Tibial nerve (tissue), 4 donors: Measurements from ENCODE around the gene SRRM5. TPM values are rescaled to one million over a fixed set of nuclear protein-coding genes. Genes with fewer than 3 reads are reported as not detected.
A peak's percentile ranks its signal among the peaks of the same experiment; 100 is the strongest.

ENCODE experiments used
- DNase-seq, 2 donors: peaks; one replicate each; pipeline ENCODE4 v3.0.0-alpha.2; 2019; ENCODE audit warnings: low spot score in 2 of 2
- H3K27ac ChIP-seq, 4 donors: fragments of 200-600 bp; sonication (generic) in 3 of 4; one replicate each; pipeline ENCODE4 v1.5.1; 2017 to 2019; ENCODE audit warnings: mild to moderate bottlenecking in 1 of 4
- H3K27me3 ChIP-seq, 2 donors: fragments of 200-600 bp; sonication (generic) in 1 of 2; one replicate each; pipeline versions ENCODE4 v1.5.1 to v1.6.0; 2017 to 2019
- H3K36me3 ChIP-seq, 3 donors: fragments of 200-600 bp; sonication (generic); one replicate each; pipeline ENCODE4 v1.5.1; 2018 to 2019
- H3K4me1 ChIP-seq, 4 donors: fragments of 200-600 bp; sonication (generic) in 3 of 4; one replicate each; pipeline ENCODE4 v1.5.1; 2017 to 2019
- H3K4me3 ChIP-seq, 4 donors: fragments of 200-600 bp; sonication (generic) in 3 of 4; one replicate each; pipeline ENCODE4 v1.5.1; 2017 to 2019; ENCODE audit warnings: mild to moderate bottlenecking in 1 of 4, moderate library complexity in 1 of 4
- H3K9me3 ChIP-seq, 4 donors: fragments of 200-600 bp; sonication (generic) in 3 of 4; one replicate each; pipeline ENCODE4 v1.5.1; 2017 to 2019
- EP300 ChIP-seq, 2 donors: sonication (generic); formaldehyde crosslinking; IDR thresholded peaks; one replicate each; pipeline ENCODE4 v1.6.1; 2017; ENCODE audit warnings: antibody characterized with exemption in 2 of 2, mild to moderate bottlenecking in 1 of 2
- POLR2A ChIP-seq, 2 donors: fragments of 450-650 bp; IDR thresholded peaks; one replicate each; pipeline ENCODE4 v1.6.1; 2017; ENCODE audit warnings: antibody characterized with exemption in 2 of 2, mild to moderate bottlenecking in 2 of 2, moderate library complexity in 2 of 2
- WGBS, 2 donors: methylation state at CpG; one replicate each; pipeline ENCODE4 v1.1.5; 2018; 5-methylcytosine and 5-hydroxymethylcytosine counted together
- total RNA-seq, 4 donors: library from RNA; depleted of rRNA; stranded (reverse); fragments of >200 nt; gene quantifications; one replicate each; pipeline ENCODE4 v1.1.0, GENCODE V29; 2016
- TF ChIP-seq, protein P1 (sequence below), 5 experiments: fragments of 200-600 bp in 3 of 5; fragments of 450-650 bp in 2 of 5; sonication (generic) in 3 of 5; IDR thresholded peaks; one replicate each; pipeline ENCODE4 v1.5.1; 2016 to 2019; ENCODE audit warnings: antibody characterized with exemption in 5 of 5, mild to moderate bottlenecking in 3 of 5, moderate library complexity in 2 of 5

Gene SRRM5
- total RNA-seq, 4 donors from 2014 or later: 0.20 to 0.84 (median 0.52) TPM

DNA sequence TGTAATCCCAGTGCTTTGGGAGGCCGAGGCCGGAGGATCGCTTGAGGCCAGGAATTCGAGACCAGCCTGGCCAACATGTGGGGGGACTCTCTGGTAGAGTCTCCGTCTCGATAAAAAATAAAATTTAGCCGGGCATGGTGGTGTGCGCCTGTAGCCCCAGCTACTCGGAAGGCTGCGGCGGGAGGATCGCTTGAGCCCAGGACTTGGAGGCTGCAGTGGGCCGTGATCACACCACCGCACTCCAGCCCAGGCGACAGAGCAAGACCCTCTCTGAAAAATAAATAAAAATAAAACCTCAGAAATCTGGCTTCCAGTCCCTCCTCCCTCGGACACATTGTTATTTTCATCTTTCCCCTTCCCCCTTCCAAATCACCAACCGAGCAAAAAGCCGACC, 16.3 kb upstream of the SRRM5 start:
- no peak for DNase-seq
- Histone ChIP-seq H3K4me1 (peaks cover 0 to 57% (median 30%) of the 10 kb centered on the region in 4 donors), H3K27ac (peak overlapping the region; percentile 82 to 98 (median 88)), H3K9me3 (no peaks in the 10 kb centered on the region), H3K36me3 (peaks cover 0 to 58% (median 6%) of the 10 kb centered on the region in 3 donors), H3K4me3 (peak overlapping the region; percentile 54 to 73 (median 67)), H3K27me3 (no peaks in the 10 kb centered on the region)
- TF ChIP-seq EP300 (IDR thresholded peaks at IDR 0.05): no peak
- WGBS, 2 donors: 1 to 3% methylated on average over 18 of the region's 18 CpGs

DNA sequence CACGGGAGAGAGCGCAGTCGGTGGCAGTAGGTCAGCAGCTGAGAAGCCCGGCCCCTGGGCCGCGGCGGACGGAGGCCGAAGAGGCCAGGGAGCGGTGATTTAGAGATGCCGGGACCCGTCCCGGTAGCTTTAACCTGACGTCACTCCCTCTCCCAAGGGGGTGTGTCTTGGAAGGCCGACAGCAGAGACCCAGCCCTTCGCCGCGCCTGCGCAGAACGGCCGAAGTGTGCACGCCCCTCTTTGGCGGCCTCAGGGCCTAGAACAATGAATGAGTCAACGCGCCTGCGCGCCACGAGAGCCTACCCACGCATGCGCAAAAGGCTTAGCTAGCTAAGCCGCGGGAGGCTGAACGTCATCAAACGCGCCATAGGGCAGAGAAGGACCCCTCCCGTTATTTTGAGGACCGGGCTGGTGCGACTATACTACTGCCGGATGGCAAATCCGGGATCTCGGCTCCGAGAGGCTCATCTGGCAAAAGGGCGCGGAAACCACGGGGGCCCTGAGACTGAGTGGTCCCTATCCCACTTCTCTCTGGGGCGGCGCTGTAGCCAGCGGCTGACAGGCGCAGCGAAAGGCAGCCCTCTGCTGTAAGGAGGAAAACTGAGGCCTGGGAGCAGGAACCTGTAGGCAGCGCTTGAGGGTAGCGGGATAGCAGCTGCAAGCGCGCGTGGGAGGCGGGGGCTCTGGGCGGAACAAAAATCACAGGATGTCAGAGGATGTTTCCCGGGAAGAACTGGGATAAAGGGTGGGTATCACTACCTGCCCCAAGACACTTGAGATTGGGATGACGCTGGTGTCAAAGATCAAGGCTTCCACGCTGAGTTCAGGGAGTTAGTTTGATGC, 15.7 kb upstream of the SRRM5 start, which contains the start of the genes IRGQ and ZNF576:
TSS of gene IRGQ (minus strand) at position 136 of the 843 bp plus-strand sequence. CDS start 796 bp downstream, outside the sequence.
TSS of gene ZNF576 (plus strand) at position 597 of the 843 bp plus-strand sequence. CDS start 514 bp downstream, outside the sequence.
- Histone ChIP-seq H3K4me1 (peaks cover 0 to 57% (median 30%) of the 10 kb centered on the region in 4 donors), H3K9me3 (no peaks in the 10 kb centered on the region), H3K27ac (peak within 1 kb of the TSS; percentile 91 to 98 (median 98)), H3K4me3 (peak within 1 kb of the TSS; percentile 58 to 76 (median 72)), H3K36me3 (peaks cover 0 to 58% (median 6%) of the 10 kb centered on the region in 3 donors), H3K27me3 (no peaks in the 10 kb centered on the region)
- DNase-seq: peak; percentile 99 to 100
- 0 to 1% methylated on average over 45 to 60 of the region's 60 CpGs for WGBS, 2 donors
- TF ChIP-seq, protein P1, sequence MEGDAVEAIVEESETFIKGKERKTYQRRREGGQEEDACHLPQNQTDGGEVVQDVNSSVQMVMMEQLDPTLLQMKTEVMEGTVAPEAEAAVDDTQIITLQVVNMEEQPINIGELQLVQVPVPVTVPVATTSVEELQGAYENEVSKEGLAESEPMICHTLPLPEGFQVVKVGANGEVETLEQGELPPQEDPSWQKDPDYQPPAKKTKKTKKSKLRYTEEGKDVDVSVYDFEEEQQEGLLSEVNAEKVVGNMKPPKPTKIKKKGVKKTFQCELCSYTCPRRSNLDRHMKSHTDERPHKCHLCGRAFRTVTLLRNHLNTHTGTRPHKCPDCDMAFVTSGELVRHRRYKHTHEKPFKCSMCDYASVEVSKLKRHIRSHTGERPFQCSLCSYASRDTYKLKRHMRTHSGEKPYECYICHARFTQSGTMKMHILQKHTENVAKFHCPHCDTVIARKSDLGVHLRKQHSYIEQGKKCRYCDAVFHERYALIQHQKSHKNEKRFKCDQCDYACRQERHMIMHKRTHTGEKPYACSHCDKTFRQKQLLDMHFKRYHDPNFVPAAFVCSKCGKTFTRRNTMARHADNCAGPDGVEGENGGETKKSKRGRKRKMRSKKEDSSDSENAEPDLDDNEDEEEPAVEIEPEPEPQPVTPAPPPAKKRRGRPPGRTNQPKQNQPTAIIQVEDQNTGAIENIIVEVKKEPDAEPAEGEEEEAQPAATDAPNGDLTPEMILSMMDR (IDR thresholded peaks at IDR 0.05): peak in 1 of 5 experiments; percentile 8
- TF ChIP-seq POLR2A (IDR thresholded peaks at IDR 0.05) (peak; percentile 76 to 91), EP300 (IDR thresholded peaks at IDR 0.05) (peak; percentile 95 to 100)

DNA sequence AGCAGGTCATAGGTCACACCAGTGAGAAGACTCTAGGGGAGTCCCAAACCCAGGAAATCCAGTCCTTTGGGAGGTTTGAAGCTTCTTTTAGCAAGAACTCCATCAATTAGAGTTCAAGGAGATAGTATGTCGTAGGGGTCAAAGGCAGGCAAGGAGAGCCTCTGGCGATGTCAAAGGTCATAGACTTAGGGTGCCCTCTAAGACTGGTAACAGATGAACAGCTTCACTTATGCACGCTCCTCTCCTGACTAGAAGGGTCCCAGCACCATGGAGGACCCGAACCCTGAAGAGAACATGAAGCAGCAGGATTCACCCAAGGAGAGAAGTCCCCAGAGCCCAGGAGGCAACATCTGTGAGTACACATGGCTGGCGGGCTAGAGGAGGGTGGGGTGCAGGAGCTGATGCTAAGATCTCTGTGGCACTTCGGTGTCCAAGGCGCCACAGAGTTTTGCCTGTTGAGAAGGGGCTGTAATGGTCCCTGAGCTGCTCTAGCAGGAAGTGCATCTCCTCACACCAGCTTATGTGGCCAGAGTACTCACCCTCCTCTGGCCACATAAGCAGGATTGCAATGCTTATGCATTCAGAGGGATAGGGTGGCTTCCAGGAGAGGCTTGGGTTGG, 14.9 kb upstream of the SRRM5 start:
- Histone ChIP-seq H3K4me3 (peak overlapping the region; percentile 58 to 76 (median 72)), H3K36me3 (peaks cover 0 to 58% (median 6%) of the 10 kb centered on the region in 3 donors), H3K9me3 (no peaks in the 10 kb centered on the region), H3K4me1 (peaks cover 0 to 57% (median 30%) of the 10 kb centered on the region in 4 donors), H3K27me3 (no peaks in the 10 kb centered on the region), H3K27ac (peak overlapping the region; percentile 91 to 98 (median 98))
- DNase-seq: no peak
- TF ChIP-seq POLR2A (IDR thresholded peaks at IDR 0.05) (no peak), EP300 (IDR thresholded peaks at IDR 0.05) (no peak)
- TF ChIP-seq, protein P1 (IDR thresholded peaks at IDR 0.05): no peak
- 19 to 20% methylated on average over 7 of the region's 7 CpGs for WGBS, 2 donors

DNA sequence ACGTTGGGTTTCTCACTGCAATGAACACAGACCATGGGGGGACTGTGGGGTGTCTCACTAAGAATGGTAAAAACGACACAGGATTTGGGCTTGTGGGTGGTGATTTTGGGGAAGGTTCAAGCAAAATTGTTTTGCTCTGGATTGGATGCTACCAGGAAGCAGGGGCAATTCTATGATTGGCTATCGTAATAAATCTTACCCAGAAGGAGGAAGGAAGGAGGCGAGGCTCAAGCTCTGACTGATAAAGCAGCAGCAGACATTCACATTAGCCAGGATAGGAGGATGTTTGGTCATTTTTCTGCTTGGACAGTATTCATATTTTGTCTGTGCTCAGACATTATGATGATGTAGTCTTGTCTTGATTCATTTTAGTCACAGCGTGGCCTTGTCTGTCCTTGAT, 14.0 kb upstream of the SRRM5 start:
- peaks cover 0 to 58% (median 6%) of the 10 kb centered on the region in 3 donors for H3K36me3 ChIP-seq
- no peaks in the 10 kb centered on the region for H3K27me3 ChIP-seq
- peaks cover 0 to 55% (median 30%) of the 10 kb centered on the region in 4 donors for H3K4me1 ChIP-seq
- H3K4me3 ChIP-seq: no peak overlapping the region
- H3K27ac ChIP-seq: peak overlapping the region in 1 of 4 donors; percentile 98
- no peaks in the 10 kb centered on the region for H3K9me3 ChIP-seq
- no peak for TF ChIP-seq POLR2A (IDR thresholded peaks at IDR 0.05)
- TF ChIP-seq, protein P1 (IDR thresholded peaks at IDR 0.05): no peak
- TF ChIP-seq EP300 (IDR thresholded peaks at IDR 0.05): no peak
- no peak for DNase-seq
- WGBS, 2 donors: 39 to 55% methylated on average over 5 of the region's 5 CpGs

DNA sequence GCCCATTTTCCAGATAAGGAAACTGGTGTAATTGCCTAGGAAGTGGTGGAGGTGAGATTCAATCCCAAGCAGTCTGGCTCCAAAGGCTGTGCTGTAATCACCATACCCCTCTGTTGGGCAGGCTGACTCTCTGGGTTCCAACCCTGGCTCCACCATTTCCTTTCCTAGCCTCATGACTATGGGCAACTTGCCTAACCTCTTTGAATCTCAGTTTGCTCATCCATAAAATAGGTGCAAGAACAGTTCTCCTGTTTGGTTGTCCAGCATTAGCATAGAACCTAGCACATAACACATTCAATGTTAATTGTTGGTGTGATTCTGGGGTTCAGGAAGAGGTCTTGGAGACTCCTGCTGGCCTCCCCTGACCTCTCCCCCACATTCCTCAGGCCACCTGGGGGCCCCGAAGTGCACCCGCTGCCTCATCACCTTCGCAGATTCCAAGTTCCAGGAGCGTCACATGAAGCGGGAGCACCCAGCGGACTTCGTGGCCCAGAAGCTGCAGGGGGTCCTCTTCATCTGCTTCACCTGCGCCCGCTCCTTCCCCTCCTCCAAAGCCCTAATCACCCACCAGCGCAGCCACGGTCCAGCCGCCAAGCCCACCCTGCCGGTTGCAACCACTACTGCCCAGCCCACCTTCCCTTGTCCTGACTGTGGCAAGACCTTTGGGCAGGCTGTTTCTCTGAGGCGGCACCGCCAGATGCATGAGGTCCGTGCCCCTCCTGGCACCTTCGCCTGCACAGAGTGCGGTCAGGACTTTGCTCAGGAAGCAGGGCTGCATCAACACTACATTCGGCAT, 13.2 kb upstream of the SRRM5 start:
- H3K36me3 ChIP-seq: peaks cover 0 to 54% (median 6%) of the 10 kb centered on the region in 3 donors
- 88% methylated on average over 19 of the region's 19 CpGs for WGBS, 2 donors
- no peaks in the 10 kb centered on the region for H3K9me3 ChIP-seq
- peaks cover 0 to 48% (median 30%) of the 10 kb centered on the region in 4 donors for H3K4me1 ChIP-seq
- TF ChIP-seq, protein P1 (IDR thresholded peaks at IDR 0.05): no peak
- no peak overlapping the region for H3K4me3 ChIP-seq
- H3K27me3 ChIP-seq: no peaks in the 10 kb centered on the region
- no peak overlapping the region for H3K27ac ChIP-seq
- DNase-seq: no peak
